Measurements from ENCODE around the gene GPR27. TPM values are rescaled to one million over a fixed set of nuclear protein-coding genes. Genes with fewer than 3 reads are reported as not detected.

The GPR27 gene
- total RNA-seq, 1 donor from 2014 or later = 18.3 TPM

DNA sequence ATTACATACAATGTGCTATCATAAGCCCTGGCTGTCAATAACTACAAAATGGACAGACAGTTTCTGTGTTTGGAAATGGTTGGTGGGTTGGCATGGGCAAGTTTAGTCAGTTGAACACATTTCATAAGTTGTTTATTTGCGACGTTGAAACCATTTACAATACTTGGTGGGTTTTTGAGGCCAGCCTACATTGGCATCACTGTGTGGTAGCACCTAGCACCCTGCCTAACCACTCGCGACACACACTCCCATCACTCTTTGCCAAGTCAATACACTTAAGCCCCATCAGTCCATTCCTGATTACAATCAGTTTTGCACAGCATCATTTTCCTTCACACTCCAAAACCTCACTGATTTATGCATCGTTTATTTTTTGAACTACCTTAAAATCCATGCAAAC is 17.5 kb downstream of the GPR27 start:
- Mint-ChIP-seq H3K27ac (no peak overlapping the region), H3K4me3 (no peak overlapping the region), H3K27me3 (ENCODE audit: insufficient read depth, low read depth) (peaks cover 5% of the 10 kb centered on the region), H3K36me3 (no peaks in the 10 kb centered on the region), H3K9me3 (no peaks in the 10 kb centered on the region), H3K4me1 (no peaks in the 10 kb centered on the region)
- Histone ChIP-seq H3K9ac (no peak overlapping the region), H3K4me3 (no peak overlapping the region), H3K27me3 (no peaks in the 10 kb centered on the region), H3K9me3 (ENCODE audit: low read depth) (no peaks in the 10 kb centered on the region), H3K79me2 (ENCODE audit: low read depth) (no peaks in the 10 kb centered on the region), H3K27ac (no peak overlapping the region), H4K20me1 (ENCODE audit: low read depth) (no peaks in the 10 kb centered on the region), H3K4me2 (no peak overlapping the region), H3K36me3 (no peaks in the 10 kb centered on the region), H3K4me1 (no peaks in the 10 kb centered on the region), H3F3A (ENCODE audit: low read depth) (no peaks in the 10 kb centered on the region), H2AFZ (replicated peaks) (no peak overlapping the region)
- no peak for TF ChIP-seq EZH2phosphoT487 (IDR thresholded peaks at IDR 0.05)
- TF ChIP-seq CTCF (IDR thresholded peaks at IDR 0.05) = no peak
- TF ChIP-seq EZH2 (IDR thresholded peaks at IDR 0.05) = no peak
- DNase-seq (ENCODE audit: low spot score) = no peak

GRCh38 chr3:71771884-71772283 is 18.2 kb downstream of the GPR27 start:
- Histone ChIP-seq H3K79me2 (ENCODE audit: low read depth) (no peaks in the 10 kb centered on the region), H3K36me3 (no peaks in the 10 kb centered on the region), H3K4me1 (no peaks in the 10 kb centered on the region), H3K27me3 (no peaks in the 10 kb centered on the region), H3K9me3 (ENCODE audit: low read depth) (no peaks in the 10 kb centered on the region), H4K20me1 (ENCODE audit: low read depth) (no peaks in the 10 kb centered on the region), H3K4me3 (no peak overlapping the region), H3K9ac (no peak overlapping the region), H3K27ac (no peak overlapping the region), H2AFZ (replicated peaks) (no peak overlapping the region), H3K4me2 (no peak overlapping the region), H3F3A (ENCODE audit: low read depth) (no peaks in the 10 kb centered on the region)
- Mint-ChIP-seq H3K4me1 (no peaks in the 10 kb centered on the region), H3K9me3 (no peaks in the 10 kb centered on the region), H3K36me3 (no peaks in the 10 kb centered on the region), H3K27me3 (ENCODE audit: insufficient read depth, low read depth) (peaks cover 5% of the 10 kb centered on the region), H3K4me3 (no peak overlapping the region), H3K27ac (no peak overlapping the region)
- DNase-seq (ENCODE audit: low spot score) = no peak
- TF ChIP-seq EZH2 (IDR thresholded peaks at IDR 0.05) = no peak
- TF ChIP-seq CTCF (IDR thresholded peaks at IDR 0.05) = no peak
- TF ChIP-seq EZH2phosphoT487 (IDR thresholded peaks at IDR 0.05) = no peak

DNA sequence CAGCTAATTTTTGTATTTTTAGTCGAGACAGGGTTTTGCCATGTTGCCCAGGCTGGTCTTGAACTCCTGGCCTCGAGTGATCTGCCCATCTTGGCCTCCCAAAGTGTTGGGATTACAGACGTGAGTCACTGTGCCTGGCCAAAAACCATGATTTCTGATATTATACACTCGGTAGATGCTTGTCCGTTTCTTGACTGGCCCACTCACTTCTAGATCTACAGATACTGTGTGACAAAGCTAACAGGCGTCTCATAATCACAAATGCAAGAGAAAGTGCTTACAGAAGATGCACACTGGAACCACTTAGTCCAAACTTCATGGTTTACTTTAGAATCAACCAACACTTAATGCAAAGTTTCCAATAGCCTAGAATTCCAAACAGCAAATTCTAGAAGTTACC is 22.9 kb downstream of the GPR27 start:
- no peak overlapping the region for H3K9ac ChIP-seq
- no peak overlapping the region for H2AFZ ChIP-seq (replicated peaks)
- no peak overlapping the region for H3K27ac ChIP-seq
- no peak overlapping the region for H3K4me3 ChIP-seq
- H3K4me1 Mint-ChIP-seq = peaks cover 7% of the 10 kb centered on the region
- H3K9me3 Mint-ChIP-seq = no peaks in the 10 kb centered on the region
- H3K27ac Mint-ChIP-seq = no peak overlapping the region
- no peak overlapping the region for H3K4me2 ChIP-seq
- H3K4me1 ChIP-seq = no peaks in the 10 kb centered on the region
- H4K20me1 ChIP-seq (ENCODE audit: low read depth) = no peaks in the 10 kb centered on the region
- no peak for TF ChIP-seq EZH2phosphoT487 (IDR thresholded peaks at IDR 0.05)
- peaks cover 10% of the 10 kb centered on the region for H3K27me3 Mint-ChIP-seq (ENCODE audit: insufficient read depth, low read depth)
- no peaks in the 10 kb centered on the region for H3F3A ChIP-seq (ENCODE audit: low read depth)
- H3K4me3 Mint-ChIP-seq = no peak overlapping the region
- peaks cover 6% of the 10 kb centered on the region for H3K27me3 ChIP-seq
- DNase-seq (ENCODE audit: low spot score) = no peak
- H3K36me3 Mint-ChIP-seq = no peaks in the 10 kb centered on the region
- H3K36me3 ChIP-seq = no peaks in the 10 kb centered on the region
- no peaks in the 10 kb centered on the region for H3K9me3 ChIP-seq (ENCODE audit: low read depth)
- H3K79me2 ChIP-seq (ENCODE audit: low read depth) = no peaks in the 10 kb centered on the region

GRCh38 chr3:71778353-71778752 is 24.7 kb downstream of the GPR27 start:
- Histone ChIP-seq H3K27me3 (peaks cover 24% of the 10 kb centered on the region), H3K9me3 (ENCODE audit: low read depth) (no peaks in the 10 kb centered on the region), H3K4me3 (no peak overlapping the region), H3K9ac (no peak overlapping the region), H3F3A (ENCODE audit: low read depth) (no peaks in the 10 kb centered on the region), H3K79me2 (ENCODE audit: low read depth) (no peaks in the 10 kb centered on the region), H3K4me1 (peaks cover 11% of the 10 kb centered on the region), H4K20me1 (ENCODE audit: low read depth) (no peaks in the 10 kb centered on the region), H2AFZ (replicated peaks) (no peak overlapping the region), H3K27ac (no peak overlapping the region), H3K4me2 (no peak overlapping the region), H3K36me3 (no peaks in the 10 kb centered on the region)
- H3K4me3 Mint-ChIP-seq = no peak overlapping the region
- TF ChIP-seq CTCF (IDR thresholded peaks at IDR 0.05) = no peak
- TF ChIP-seq EZH2phosphoT487 (IDR thresholded peaks at IDR 0.05) = no peak
- TF ChIP-seq EZH2 (IDR thresholded peaks at IDR 0.05) = no peak
- H3K9me3 Mint-ChIP-seq = no peaks in the 10 kb centered on the region
- H3K4me1 Mint-ChIP-seq = peaks cover 10% of the 10 kb centered on the region
- H3K36me3 Mint-ChIP-seq = no peaks in the 10 kb centered on the region
- no peak for DNase-seq (ENCODE audit: low spot score)
- H3K27ac Mint-ChIP-seq = no peak overlapping the region
- peaks cover 13% of the 10 kb centered on the region for H3K27me3 Mint-ChIP-seq (ENCODE audit: insufficient read depth, low read depth)
